ENCODE results near the gene BOLL. TPM values are rescaled to one million over a fixed set of nuclear protein-coding genes. Genes with fewer than 3 reads are reported as not detected.

BOLL gene
- total and polyA plus RNA-seq, 2 experiments from 2014 or later, result 2.0 TPM; not detected in 1

GRCh38 chr2:197759013-197759412 lies 26.1 kb downstream of the BOLL start:
- ATAC-seq, result peak; percentile 45
- no peaks in the 10 kb centered on the region for H3K4me1 Mint-ChIP-seq

More at GRCh38 chr2:197759013-197759412, 26.1 kb downstream of the BOLL start:
- Mint-ChIP-seq H3K4me3 (no peak overlapping the region), H3K27ac (no peak overlapping the region), H3K9me3 (peaks cover 28% of the 10 kb centered on the region), H3K27me3 (ENCODE audit: insufficient read depth, low read depth, poor library complexity) (peaks cover 1% of the 10 kb centered on the region), H3K36me3 (ENCODE audit: low read depth) (peaks cover 6% of the 10 kb centered on the region; the same call in 2 of the 3 replicates)
- Histone ChIP-seq H3K4me3 (no peak overlapping the region), H3K79me2 (replicated peaks; ENCODE audit: insufficient read depth) (no peaks in the 10 kb centered on the region), H3K27me3 (ENCODE audit: insufficient read depth) (no peaks in the 10 kb centered on the region), H3K9me2 (ENCODE audit: insufficient read depth) (peaks cover 6% of the 10 kb centered on the region; the same call in 1 of the 2 replicates), H4K20me1 (replicated peaks; ENCODE audit: insufficient read depth) (no peaks in the 10 kb centered on the region), H2AFZ (no peak overlapping the region), H3K4me2 (no peak overlapping the region), H3F3A (replicated peaks; ENCODE audit: low read depth) (no peaks in the 10 kb centered on the region), H3K36me3 (ENCODE audit: insufficient read depth) (no peaks in the 10 kb centered on the region), H3K27ac (ENCODE audit: low read depth) (no peak overlapping the region), H3K4me1 (ENCODE audit: insufficient read depth) (no peaks in the 10 kb centered on the region)
- no peak for TF ChIP-seq REST (IDR thresholded peaks at IDR 0.05; ENCODE audit: unreplicated experiment)
- TF ChIP-seq JUNB (IDR thresholded peaks at IDR 0.05; ENCODE audit: unreplicated experiment), result no peak
- no peak for TF ChIP-seq NANOG (IDR thresholded peaks at IDR 0.05; ENCODE audit: borderline replicate concordance)
- no peak for TF ChIP-seq POLR2AphosphoS5 (IDR thresholded peaks at IDR 0.05; ENCODE audit: low read depth)
- TF ChIP-seq EZH2phosphoT487 (IDR thresholded peaks at IDR 0.05; ENCODE audit: unreplicated experiment), result no peak
- TF ChIP-seq ZNF331 (CRISPR knock-in tag; IDR thresholded peaks at IDR 0.05; ENCODE audit: low read depth), result no peak
- TF ChIP-seq EZH2 (IDR thresholded peaks at IDR 0.05; ENCODE audit: low read depth, unreplicated experiment), result no peak
- TF ChIP-seq CTCF (conservative IDR thresholded peaks at IDR 0.05; ENCODE audit: low read depth in 2 of 2), result no peak
- TF ChIP-seq ZNF114 (CRISPR knock-in tag; IDR thresholded peaks at IDR 0.05), result no peak
- no peak for TF ChIP-seq STAT1 (IDR thresholded peaks at IDR 0.05; ENCODE audit: unreplicated experiment)
- no peak for TF ChIP-seq ETS1 (IDR thresholded peaks at IDR 0.05)
- DNase-seq (ENCODE audit: low spot score), result no peak
